GM12878 (cell line): Measurements from ENCODE around the gene OR5L2.

Experiments used
- CHD2 ChIP-seq: IDR thresholded peaks from 2 replicates; pipeline ENCODE4 v1.6.1; 2011; ENCODE audit warnings: low read depth, low read length, improper control_type of control experiment, borderline replicate concordance
- EZH2 ChIP-seq: IDR thresholded peaks from 2 replicates; pipeline ENCODE4 v1.6.1; 2012; ENCODE audit warnings: low read depth, mild to moderate bottlenecking, control low read depth, inconsistent platforms, low read length, borderline replicate concordance; ENCODE audit not compliant: control insufficient read depth
- FOS ChIP-seq: IDR thresholded peaks from 3 replicates; pipeline ENCODE4 v1.6.1; 2011; ENCODE audit warnings: borderline replicate concordance; ENCODE audit not compliant: insufficient read length; ENCODE audit errors: extremely low read depth
- HDAC2 ChIP-seq: fragments of 200-600 bp; sonication (generic); IDR thresholded peaks from 2 replicates; pipeline ENCODE4 v1.6.1; 2017
- MYC ChIP-seq: IDR thresholded peaks from 2 replicates; pipeline ENCODE4 v1.6.1; 2011; ENCODE audit warnings: mild to moderate bottlenecking, low read length, moderate library complexity, inconsistent platforms; ENCODE audit not compliant: insufficient read depth, insufficient replicate concordance, insufficient read length, severe bottlenecking
- POLR2AphosphoS5 ChIP-seq: IDR thresholded peaks from 2 replicates; pipeline ENCODE4 v1.6.1; 2011; ENCODE audit warnings: mild to moderate bottlenecking, low read length, inconsistent platforms
- RFX5 ChIP-seq: IDR thresholded peaks from 2 replicates; pipeline ENCODE4 v1.6.1; 2011; ENCODE audit warnings: low read depth, low read length, improper control_type of control experiment
- SMC3 ChIP-seq: IDR thresholded peaks from 2 replicates; pipeline ENCODE4 v1.6.1; 2011; ENCODE audit warnings: low read length, improper control_type of control experiment, borderline replicate concordance
- TAF1 ChIP-seq: IDR thresholded peaks from 2 replicates; pipeline ENCODE4 v1.6.1; 2011; ENCODE audit warnings: mild to moderate bottlenecking, low read depth, low read length, borderline replicate concordance
- TF ChIP-seq, protein P1 (sequence below): fragments of 450-650 bp; IDR thresholded peaks from 2 replicates; pipeline ENCODE4 v1.6.1; 2017; ENCODE audit warnings: mild to moderate bottlenecking, low read depth, inconsistent platforms; ENCODE audit not compliant: poor library complexity, severe bottlenecking
- TF ChIP-seq, protein P2 (sequence below), 3 experiments: IDR thresholded peaks in 2 of 3; conservative IDR thresholded peaks in 1 of 3; 2 replicates each; pipeline ENCODE4 v1.5.1; 2011; ENCODE audit warnings: low read depth in 3 of 3, low read length in 3 of 3, mild to moderate bottlenecking in 3 of 3, control low read depth in 2 of 3, moderate library complexity in 2 of 3, inconsistent platforms in 1 of 3, mixed read lengths in 1 of 3; ENCODE audit not compliant: control insufficient read depth in 2 of 3, insufficient read depth in 1 of 3; ENCODE audit errors: extremely low read depth in 1 of 3
- TF ChIP-seq, protein P3 (sequence below): IDR thresholded peaks from 2 replicates; pipeline ENCODE4 v1.6.1; 2011; ENCODE audit warnings: low read depth, low read length, improper control_type of control experiment, borderline replicate concordance
- TF ChIP-seq, protein P4 (sequence below): IDR thresholded peaks from 2 replicates; pipeline ENCODE4 v1.6.1; 2011; ENCODE audit warnings: low read depth, mild to moderate bottlenecking, low read length, moderate library complexity, borderline replicate concordance; ENCODE audit errors: extremely low read depth
- TF ChIP-seq, protein P5 (sequence below): IDR thresholded peaks from 2 replicates; pipeline ENCODE4 v1.6.1; 2011; ENCODE audit warnings: borderline replicate concordance, low read depth, mild to moderate bottlenecking, moderate library complexity, low read length; ENCODE audit not compliant: insufficient read depth, poor library complexity, severe bottlenecking

DNA sequence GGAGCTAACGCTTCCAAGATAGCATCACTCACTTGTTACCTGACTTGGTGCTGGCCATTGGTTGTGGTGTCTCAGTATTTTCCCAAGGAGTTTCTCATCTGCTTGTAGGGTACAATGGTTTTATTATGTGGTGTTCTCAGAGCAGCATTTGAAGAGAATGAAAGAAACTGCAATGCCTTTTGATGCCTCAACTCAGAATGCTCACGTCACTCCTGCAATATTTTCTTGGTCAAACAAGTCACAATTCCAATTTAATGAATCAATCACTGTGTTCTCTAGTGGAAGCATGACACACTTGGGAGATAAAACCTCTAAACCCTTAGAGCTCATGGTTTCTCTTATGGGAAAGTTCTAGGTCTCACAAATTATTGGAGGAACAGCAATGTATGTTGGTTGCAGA lies 33.7 kb upstream of the OR5L2 start:
- TF ChIP-seq EZH2 (no peak), TAF1 (no peak), MYC (no peak), CHD2 (no peak), RFX5 (no peak), POLR2AphosphoS5 (no peak), SMC3 (no peak), FOS (no peak), HDAC2 (no peak)
- TF ChIP-seq, protein P1, sequence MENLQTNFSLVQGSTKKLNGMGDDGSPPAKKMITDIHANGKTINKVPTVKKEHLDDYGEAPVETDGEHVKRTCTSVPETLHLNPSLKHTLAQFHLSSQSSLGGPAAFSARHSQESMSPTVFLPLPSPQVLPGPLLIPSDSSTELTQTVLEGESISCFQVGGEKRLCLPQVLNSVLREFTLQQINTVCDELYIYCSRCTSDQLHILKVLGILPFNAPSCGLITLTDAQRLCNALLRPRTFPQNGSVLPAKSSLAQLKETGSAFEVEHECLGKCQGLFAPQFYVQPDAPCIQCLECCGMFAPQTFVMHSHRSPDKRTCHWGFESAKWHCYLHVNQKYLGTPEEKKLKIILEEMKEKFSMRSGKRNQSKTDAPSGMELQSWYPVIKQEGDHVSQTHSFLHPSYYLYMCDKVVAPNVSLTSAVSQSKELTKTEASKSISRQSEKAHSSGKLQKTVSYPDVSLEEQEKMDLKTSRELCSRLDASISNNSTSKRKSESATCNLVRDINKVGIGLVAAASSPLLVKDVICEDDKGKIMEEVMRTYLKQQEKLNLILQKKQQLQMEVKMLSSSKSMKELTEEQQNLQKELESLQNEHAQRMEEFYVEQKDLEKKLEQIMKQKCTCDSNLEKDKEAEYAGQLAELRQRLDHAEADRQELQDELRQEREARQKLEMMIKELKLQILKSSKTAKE = no peak
- TF ChIP-seq, protein P2, sequence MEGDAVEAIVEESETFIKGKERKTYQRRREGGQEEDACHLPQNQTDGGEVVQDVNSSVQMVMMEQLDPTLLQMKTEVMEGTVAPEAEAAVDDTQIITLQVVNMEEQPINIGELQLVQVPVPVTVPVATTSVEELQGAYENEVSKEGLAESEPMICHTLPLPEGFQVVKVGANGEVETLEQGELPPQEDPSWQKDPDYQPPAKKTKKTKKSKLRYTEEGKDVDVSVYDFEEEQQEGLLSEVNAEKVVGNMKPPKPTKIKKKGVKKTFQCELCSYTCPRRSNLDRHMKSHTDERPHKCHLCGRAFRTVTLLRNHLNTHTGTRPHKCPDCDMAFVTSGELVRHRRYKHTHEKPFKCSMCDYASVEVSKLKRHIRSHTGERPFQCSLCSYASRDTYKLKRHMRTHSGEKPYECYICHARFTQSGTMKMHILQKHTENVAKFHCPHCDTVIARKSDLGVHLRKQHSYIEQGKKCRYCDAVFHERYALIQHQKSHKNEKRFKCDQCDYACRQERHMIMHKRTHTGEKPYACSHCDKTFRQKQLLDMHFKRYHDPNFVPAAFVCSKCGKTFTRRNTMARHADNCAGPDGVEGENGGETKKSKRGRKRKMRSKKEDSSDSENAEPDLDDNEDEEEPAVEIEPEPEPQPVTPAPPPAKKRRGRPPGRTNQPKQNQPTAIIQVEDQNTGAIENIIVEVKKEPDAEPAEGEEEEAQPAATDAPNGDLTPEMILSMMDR (IDR thresholded peaks at IDR 0.05 in 2 of 3, conservative IDR thresholded peaks at IDR 0.05 in 1 of 3; ENCODE audit: control insufficient read depth in 2 of 3, extremely low read depth in 1 of 3, insufficient read depth in 1 of 3, low read depth in 3 of 3, low read length in 3 of 3) = no peak
- TF ChIP-seq, protein P3, sequence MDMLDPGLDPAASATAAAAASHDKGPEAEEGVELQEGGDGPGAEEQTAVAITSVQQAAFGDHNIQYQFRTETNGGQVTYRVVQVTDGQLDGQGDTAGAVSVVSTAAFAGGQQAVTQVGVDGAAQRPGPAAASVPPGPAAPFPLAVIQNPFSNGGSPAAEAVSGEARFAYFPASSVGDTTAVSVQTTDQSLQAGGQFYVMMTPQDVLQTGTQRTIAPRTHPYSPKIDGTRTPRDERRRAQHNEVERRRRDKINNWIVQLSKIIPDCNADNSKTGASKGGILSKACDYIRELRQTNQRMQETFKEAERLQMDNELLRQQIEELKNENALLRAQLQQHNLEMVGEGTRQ = no peak
- TF ChIP-seq, protein P4, sequence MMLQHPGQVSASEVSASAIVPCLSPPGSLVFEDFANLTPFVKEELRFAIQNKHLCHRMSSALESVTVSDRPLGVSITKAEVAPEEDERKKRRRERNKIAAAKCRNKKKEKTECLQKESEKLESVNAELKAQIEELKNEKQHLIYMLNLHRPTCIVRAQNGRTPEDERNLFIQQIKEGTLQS = no peak
- TF ChIP-seq, protein P5, sequence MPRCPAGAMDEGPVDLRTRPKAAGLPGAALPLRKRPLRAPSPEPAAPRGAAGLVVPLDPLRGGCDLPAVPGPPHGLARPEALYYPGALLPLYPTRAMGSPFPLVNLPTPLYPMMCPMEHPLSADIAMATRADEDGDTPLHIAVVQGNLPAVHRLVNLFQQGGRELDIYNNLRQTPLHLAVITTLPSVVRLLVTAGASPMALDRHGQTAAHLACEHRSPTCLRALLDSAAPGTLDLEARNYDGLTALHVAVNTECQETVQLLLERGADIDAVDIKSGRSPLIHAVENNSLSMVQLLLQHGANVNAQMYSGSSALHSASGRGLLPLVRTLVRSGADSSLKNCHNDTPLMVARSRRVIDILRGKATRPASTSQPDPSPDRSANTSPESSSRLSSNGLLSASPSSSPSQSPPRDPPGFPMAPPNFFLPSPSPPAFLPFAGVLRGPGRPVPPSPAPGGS = no peak
